Astrocyte (in vitro differentiated cells and primary cell): ENCODE measurements around the gene LIME1. TPM values are rescaled to one million over a fixed set of nuclear protein-coding genes. Genes with fewer than 3 reads are reported as not detected.

Experiments
- DNase-seq: peaks from one replicate; pipeline ENCODE4 v3.0.0-alpha.2; 2010; ENCODE audit warnings: low read depth
- FAIRE-seq: peaks from 2 replicates; lab custom pipeline; 2011; peaks lifted over from hg19 to GRCh38; lab: Jason Lieb, UNC
- H2AFZ ChIP-seq: 2 replicates; pipeline ENCODE4 v1.6.0; 2012; ENCODE audit warnings: low read depth, low read length, inconsistent platforms
- H3K27ac ChIP-seq: 2 replicates; pipeline ENCODE4 v1.5.1; 2011; ENCODE audit warnings: low read depth, low read length, inconsistent platforms
- H3K27me3 ChIP-seq: 2 replicates; pipeline ENCODE4 v1.6.0; 2011; ENCODE audit warnings: low read length, inconsistent platforms; ENCODE audit not compliant: insufficient read depth
- H3K36me3 ChIP-seq: 2 replicates; pipeline ENCODE4 v1.5.1; 2011; ENCODE audit warnings: low read length, inconsistent platforms; ENCODE audit not compliant: insufficient read depth
- H3K4me1 ChIP-seq: 2 replicates; pipeline ENCODE4 v1.5.1; 2011; ENCODE audit warnings: low read length, inconsistent platforms; ENCODE audit not compliant: insufficient read depth
- H3K4me2 ChIP-seq: 2 replicates; pipeline ENCODE4 v1.6.0; 2012; ENCODE audit warnings: low read length, inconsistent platforms
- H3K4me3 ChIP-seq: 2 replicates; pipeline ENCODE4 v1.5.1; 2011; ENCODE audit warnings: low read depth, mild to moderate bottlenecking, low read length, inconsistent platforms; ENCODE audit not compliant: insufficient read depth
- H3K79me2 ChIP-seq: 2 replicates; pipeline ENCODE4 v1.6.0; 2012; ENCODE audit warnings: mild to moderate bottlenecking, low read length, inconsistent platforms; ENCODE audit not compliant: insufficient read depth
- H3K9ac ChIP-seq: 2 replicates; pipeline ENCODE4 v1.6.0; 2012; ENCODE audit warnings: mild to moderate bottlenecking, low read length, inconsistent platforms
- H3K9me3 ChIP-seq: 2 replicates; pipeline ENCODE4 v1.5.1; 2012; ENCODE audit warnings: low read depth, mild to moderate bottlenecking, low read length, inconsistent platforms; ENCODE audit not compliant: insufficient read depth
- H4K20me1 ChIP-seq: 2 replicates; pipeline ENCODE4 v1.6.0; 2012; ENCODE audit warnings: low read length, inconsistent platforms; ENCODE audit not compliant: insufficient read depth
- H3K27ac Mint-ChIP-seq: one replicate; pipeline ENCODE4 v1.8.0; 2021; ENCODE audit warnings: mild to moderate bottlenecking, mixed read lengths; ENCODE audit not compliant: unreplicated experiment
- H3K27me3 Mint-ChIP-seq: one replicate; pipeline ENCODE4 v1.8.0; 2021; ENCODE audit warnings: low read depth, mixed read lengths; ENCODE audit not compliant: unreplicated experiment
- H3K36me3 Mint-ChIP-seq: one replicate; pipeline ENCODE4 v1.8.0; 2021; ENCODE audit warnings: low read depth, mixed read lengths; ENCODE audit not compliant: unreplicated experiment
- H3K4me1 Mint-ChIP-seq: one replicate; pipeline ENCODE4 v1.8.0; 2021; ENCODE audit warnings: low read depth, mixed read lengths; ENCODE audit not compliant: unreplicated experiment
- H3K4me3 Mint-ChIP-seq: one replicate; pipeline ENCODE4 v1.8.0; 2021; ENCODE audit warnings: mild to moderate bottlenecking, moderate library complexity, mixed read lengths; ENCODE audit not compliant: unreplicated experiment
- H3K9me3 Mint-ChIP-seq: one replicate; pipeline ENCODE4 v1.8.0; 2021; ENCODE audit warnings: mild to moderate bottlenecking, mixed read lengths; ENCODE audit not compliant: unreplicated experiment
- EZH2 ChIP-seq: IDR thresholded peaks from 2 replicates; pipeline ENCODE4 v1.6.1; 2012; ENCODE audit warnings: mild to moderate bottlenecking, low read length, inconsistent platforms; ENCODE audit not compliant: insufficient read depth
- total RNA-seq: library from RNA; stranded (reverse); gene quantifications from 2 replicates; pipeline ENCODE4 v1.2.1, GENCODE V29; 2021
- TF ChIP-seq, protein P1 (sequence below): IDR thresholded peaks from 2 replicates; pipeline ENCODE4 v1.5.1; 2011; ENCODE audit warnings: low read depth, mild to moderate bottlenecking, inconsistent platforms, low read length, moderate library complexity; ENCODE audit not compliant: insufficient read depth

Gene LIME1
- total RNA-seq, 1 donor from 2014 or later = 7.6 TPM

DNA sequence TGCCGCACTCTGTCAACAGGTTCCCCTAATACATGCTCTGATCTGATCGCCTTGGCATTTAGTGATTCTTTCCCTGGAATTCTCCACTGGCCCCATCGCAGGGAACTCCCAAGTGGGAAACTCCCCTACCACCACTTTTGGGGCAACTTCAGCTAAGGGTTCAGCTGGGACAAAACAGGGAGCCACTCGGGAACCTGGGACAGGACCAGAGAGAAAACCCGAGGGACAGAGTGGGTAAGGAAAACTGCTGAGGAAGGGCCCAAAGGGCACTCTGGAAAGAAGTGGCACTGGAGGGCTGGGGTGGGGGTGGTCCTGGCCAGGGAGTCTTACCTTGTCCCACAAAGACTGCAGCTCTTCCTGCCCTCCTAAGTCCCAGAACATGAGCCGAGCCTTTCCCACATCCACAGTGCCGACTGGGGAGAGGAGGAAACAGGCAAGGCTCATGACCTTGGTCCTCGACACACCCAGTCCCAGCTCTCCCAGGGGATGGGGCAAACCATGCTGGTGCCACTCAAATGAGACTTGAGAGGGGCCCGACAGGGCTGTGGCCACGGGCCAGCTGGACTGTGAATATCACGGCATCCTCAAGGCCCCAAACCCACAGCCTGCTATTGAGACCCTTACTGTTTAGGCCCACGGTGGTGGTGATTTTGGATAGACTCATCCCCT, 30.3 kb upstream of the LIME1 start:
- H3K27ac Mint-ChIP-seq = peak overlapping the region; percentile 77
- no peaks in the 10 kb centered on the region for H3K9me3 Mint-ChIP-seq
- H3K4me3 Mint-ChIP-seq = peak overlapping the region; percentile 91
- H3K4me1 Mint-ChIP-seq = peaks cover 12% of the 10 kb centered on the region
- H2AFZ ChIP-seq = no peak overlapping the region
- H3K4me2 ChIP-seq = peak overlapping the region; percentile 89
- H3K4me3 ChIP-seq = peak overlapping the region; percentile 77
- no peaks in the 10 kb centered on the region for H3K27me3 Mint-ChIP-seq
- FAIRE-seq = no peak
- H3K79me2 ChIP-seq = peaks cover 73% of the 10 kb centered on the region
- H3K36me3 Mint-ChIP-seq = peaks cover 12% of the 10 kb centered on the region
- TF ChIP-seq EZH2 = no peak
- TF ChIP-seq, protein P1, sequence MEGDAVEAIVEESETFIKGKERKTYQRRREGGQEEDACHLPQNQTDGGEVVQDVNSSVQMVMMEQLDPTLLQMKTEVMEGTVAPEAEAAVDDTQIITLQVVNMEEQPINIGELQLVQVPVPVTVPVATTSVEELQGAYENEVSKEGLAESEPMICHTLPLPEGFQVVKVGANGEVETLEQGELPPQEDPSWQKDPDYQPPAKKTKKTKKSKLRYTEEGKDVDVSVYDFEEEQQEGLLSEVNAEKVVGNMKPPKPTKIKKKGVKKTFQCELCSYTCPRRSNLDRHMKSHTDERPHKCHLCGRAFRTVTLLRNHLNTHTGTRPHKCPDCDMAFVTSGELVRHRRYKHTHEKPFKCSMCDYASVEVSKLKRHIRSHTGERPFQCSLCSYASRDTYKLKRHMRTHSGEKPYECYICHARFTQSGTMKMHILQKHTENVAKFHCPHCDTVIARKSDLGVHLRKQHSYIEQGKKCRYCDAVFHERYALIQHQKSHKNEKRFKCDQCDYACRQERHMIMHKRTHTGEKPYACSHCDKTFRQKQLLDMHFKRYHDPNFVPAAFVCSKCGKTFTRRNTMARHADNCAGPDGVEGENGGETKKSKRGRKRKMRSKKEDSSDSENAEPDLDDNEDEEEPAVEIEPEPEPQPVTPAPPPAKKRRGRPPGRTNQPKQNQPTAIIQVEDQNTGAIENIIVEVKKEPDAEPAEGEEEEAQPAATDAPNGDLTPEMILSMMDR = no peak
- no peak for DNase-seq
- H3K27ac ChIP-seq = peak overlapping the region; percentile 63
- no peaks in the 10 kb centered on the region for H3K27me3 ChIP-seq
- peak overlapping the region; percentile 79 for H3K9ac ChIP-seq
- H3K36me3 ChIP-seq = peaks cover 15% of the 10 kb centered on the region
- H3K9me3 ChIP-seq = no peaks in the 10 kb centered on the region
- peaks cover 41% of the 10 kb centered on the region for H4K20me1 ChIP-seq
- peaks cover 17% of the 10 kb centered on the region for H3K4me1 ChIP-seq

DNA sequence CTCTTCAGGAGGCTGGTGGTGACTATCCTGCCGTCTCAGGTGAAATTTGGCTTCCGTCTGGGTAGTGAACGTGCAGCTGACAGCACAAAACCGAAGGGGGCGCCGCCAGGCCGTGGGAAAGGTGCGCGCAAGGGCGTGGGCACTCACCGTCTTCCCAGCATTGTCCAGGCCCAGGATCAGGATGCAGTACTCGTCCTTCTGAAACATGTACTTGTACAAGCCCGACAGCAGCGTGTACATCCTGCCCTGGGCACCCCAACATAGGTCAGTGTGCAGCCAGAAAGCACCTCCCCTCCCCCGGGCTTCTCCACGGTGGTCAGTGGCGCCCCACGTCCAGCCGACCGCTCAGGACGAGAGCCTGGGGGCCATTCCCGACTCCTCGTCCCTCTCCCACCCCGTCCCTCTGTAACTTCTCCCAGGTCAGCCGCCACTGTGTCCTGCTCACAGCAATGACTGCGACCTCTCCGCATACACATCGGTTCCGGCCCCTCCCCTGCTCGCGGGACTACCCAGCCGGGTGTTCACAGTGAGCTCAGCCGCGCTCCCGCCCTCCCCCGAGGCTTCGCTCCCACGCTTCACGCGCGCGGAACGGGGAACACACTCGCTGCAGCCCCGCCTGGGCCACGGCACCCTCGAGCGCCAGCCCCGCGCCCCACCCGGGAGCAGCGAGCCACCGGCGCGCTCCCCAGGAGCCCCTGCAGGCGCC, 29.5 kb upstream of the LIME1 start:
- DNase-seq (no peak), FAIRE-seq (no peak)
- TF ChIP-seq, protein P1 = peak; percentile 14
- TF ChIP-seq EZH2 = no peak
- Histone ChIP-seq H3K9me3 (no peaks in the 10 kb centered on the region), H3K9ac (peak overlapping the region; percentile 79), H3K79me2 (peaks cover 82% of the 10 kb centered on the region), H3K36me3 (peaks cover 20% of the 10 kb centered on the region), H3K4me3 (peak overlapping the region; percentile 77), H3K4me1 (peaks cover 17% of the 10 kb centered on the region), H3K27ac (peak overlapping the region; percentile 63), H3K4me2 (peak overlapping the region; percentile 89), H3K27me3 (no peaks in the 10 kb centered on the region), H2AFZ (peak overlapping the region; percentile 81), H4K20me1 (peaks cover 49% of the 10 kb centered on the region)
- Mint-ChIP-seq H3K27ac (peak overlapping the region; percentile 77), H3K9me3 (no peaks in the 10 kb centered on the region), H3K27me3 (no peaks in the 10 kb centered on the region), H3K4me3 (peak overlapping the region; percentile 91), H3K4me1 (peaks cover 12% of the 10 kb centered on the region), H3K36me3 (peaks cover 13% of the 10 kb centered on the region)
